Measurements from ENCODE around the gene RFPL4AL1.
A peak's percentile ranks its signal among the peaks of the same experiment; 100 is the strongest.
"Not testable (repeated sequence)": the region's sequence is repeated elsewhere in the genome, so short reads cannot be mapped to it uniquely, and the experiment has no call there.

The RFPL4AL1 gene

DNA sequence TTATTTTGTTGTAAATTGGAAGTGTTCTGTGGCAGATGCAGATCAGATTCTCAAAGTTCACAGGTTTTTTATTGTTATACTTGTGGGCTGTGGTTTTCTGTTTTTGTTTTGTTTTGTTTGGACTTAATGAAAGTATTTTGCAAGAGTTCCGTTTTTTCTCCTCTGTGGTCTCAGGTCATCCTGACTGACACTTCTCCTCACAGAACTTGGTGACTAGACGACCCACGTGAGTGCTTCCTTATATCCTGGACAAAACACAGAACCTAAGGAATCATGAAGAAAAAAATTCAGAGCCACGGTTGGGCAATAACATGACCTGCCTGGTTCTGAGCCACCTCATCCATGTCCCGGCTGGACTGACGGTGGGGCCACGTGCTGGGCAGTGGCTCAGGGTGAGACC lies 2.5 kb upstream of the RFPL4AL1 start:
- no peaks in the 10 kb centered on the region for H4K20me1 ChIP-seq (ENCODE audit: control insufficient read depth, insufficient read depth, low read depth, low read length)
- H3K4me2 ChIP-seq (ENCODE audit: low read length) = no peak overlapping the region
- no peak overlapping the region for H3K4me3 ChIP-seq (ENCODE audit: low read length)
- no peaks in the 10 kb centered on the region for H3K9me2 ChIP-seq (replicated peaks; ENCODE audit: control insufficient read depth, low read length)
- H3K36me3 ChIP-seq (ENCODE audit: control insufficient read depth, low read length) = no peaks in the 10 kb centered on the region
- no peaks in the 10 kb centered on the region for H3K9me3 ChIP-seq (ENCODE audit: control insufficient read depth, insufficient read depth, low read length)
- no peaks in the 10 kb centered on the region for H3K4me1 ChIP-seq (ENCODE audit: control insufficient read depth, low read length)
- H3K27ac ChIP-seq (ENCODE audit: low read depth, low read length) = no peak overlapping the region
- H3F3A ChIP-seq (ENCODE audit: control insufficient read depth, insufficient read depth) = no peaks in the 10 kb centered on the region
- TF ChIP-seq, protein P1, sequence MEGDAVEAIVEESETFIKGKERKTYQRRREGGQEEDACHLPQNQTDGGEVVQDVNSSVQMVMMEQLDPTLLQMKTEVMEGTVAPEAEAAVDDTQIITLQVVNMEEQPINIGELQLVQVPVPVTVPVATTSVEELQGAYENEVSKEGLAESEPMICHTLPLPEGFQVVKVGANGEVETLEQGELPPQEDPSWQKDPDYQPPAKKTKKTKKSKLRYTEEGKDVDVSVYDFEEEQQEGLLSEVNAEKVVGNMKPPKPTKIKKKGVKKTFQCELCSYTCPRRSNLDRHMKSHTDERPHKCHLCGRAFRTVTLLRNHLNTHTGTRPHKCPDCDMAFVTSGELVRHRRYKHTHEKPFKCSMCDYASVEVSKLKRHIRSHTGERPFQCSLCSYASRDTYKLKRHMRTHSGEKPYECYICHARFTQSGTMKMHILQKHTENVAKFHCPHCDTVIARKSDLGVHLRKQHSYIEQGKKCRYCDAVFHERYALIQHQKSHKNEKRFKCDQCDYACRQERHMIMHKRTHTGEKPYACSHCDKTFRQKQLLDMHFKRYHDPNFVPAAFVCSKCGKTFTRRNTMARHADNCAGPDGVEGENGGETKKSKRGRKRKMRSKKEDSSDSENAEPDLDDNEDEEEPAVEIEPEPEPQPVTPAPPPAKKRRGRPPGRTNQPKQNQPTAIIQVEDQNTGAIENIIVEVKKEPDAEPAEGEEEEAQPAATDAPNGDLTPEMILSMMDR (IDR thresholded peaks at IDR 0.05; ENCODE audit: low read depth, low read length, poor library complexity, severe bottlenecking) = no peak
- no peak for TF ChIP-seq EZH2phosphoT487 (IDR thresholded peaks at IDR 0.05; ENCODE audit: borderline replicate concordance, low read length)
- H3K27me3 ChIP-seq (ENCODE audit: control insufficient read depth, low read length) = no peaks in the 10 kb centered on the region
- no peaks in the 10 kb centered on the region for H3K79me2 ChIP-seq (ENCODE audit: control insufficient read depth, low read length)

DNA sequence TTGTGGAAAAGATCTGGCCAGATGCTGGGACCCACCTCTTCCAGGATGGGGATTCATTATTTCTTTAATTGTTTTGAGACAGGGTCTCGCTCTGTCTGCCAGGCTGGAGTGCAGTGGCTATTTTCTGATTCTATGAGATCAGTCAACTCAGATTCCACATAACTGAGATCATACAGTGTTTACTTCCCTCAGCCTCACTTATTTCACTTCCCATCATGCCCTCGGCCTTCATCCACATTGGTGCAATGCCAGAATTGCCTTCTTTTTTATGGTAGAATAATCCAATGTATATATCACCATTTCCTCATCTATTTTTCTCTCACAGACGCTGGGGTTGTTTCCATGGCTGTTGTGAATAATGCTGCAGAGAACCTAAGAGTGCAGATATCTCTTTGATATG lies 714 bp downstream of the RFPL4AL1 start:
- not testable (repeated sequence) for H3F3A ChIP-seq (ENCODE audit: control insufficient read depth, insufficient read depth); H3K79me2 ChIP-seq (ENCODE audit: control insufficient read depth, low read length); H3K27me3 ChIP-seq (ENCODE audit: control insufficient read depth, low read length); H3K4me3 ChIP-seq (ENCODE audit: low read length); H3K9me3 ChIP-seq (ENCODE audit: control insufficient read depth, insufficient read depth, low read length); H3K9me2 ChIP-seq (replicated peaks; ENCODE audit: control insufficient read depth, low read length); H3K4me2 ChIP-seq (ENCODE audit: low read length); H3K27ac ChIP-seq (ENCODE audit: low read depth, low read length); H4K20me1 ChIP-seq (ENCODE audit: control insufficient read depth, insufficient read depth, low read depth, low read length); H3K4me1 ChIP-seq (ENCODE audit: control insufficient read depth, low read length); H3K36me3 ChIP-seq (ENCODE audit: control insufficient read depth, low read length)

DNA sequence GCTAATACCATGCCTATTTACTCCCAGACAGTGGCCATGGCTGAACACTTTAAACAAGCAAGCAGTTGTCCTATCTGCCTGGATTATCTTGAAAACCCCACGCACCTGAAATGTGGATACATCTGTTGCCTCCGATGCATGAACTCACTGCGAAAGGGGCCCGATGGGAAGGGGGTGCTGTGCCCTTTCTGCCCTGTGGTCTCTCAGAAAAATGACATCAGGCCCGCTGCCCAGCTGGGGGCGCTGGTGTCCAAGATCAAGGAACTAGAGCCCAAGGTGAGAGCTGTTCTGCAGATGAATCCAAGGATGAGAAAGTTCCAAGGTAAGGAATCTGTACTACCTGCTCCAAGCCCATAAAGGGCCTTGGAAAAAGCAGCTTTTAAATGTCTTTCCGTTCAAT lies 8.6 kb downstream of the RFPL4AL1 start:
- Histone ChIP-seq H3K4me3 (ENCODE audit: low read length) (no peak overlapping the region), H3K27ac (ENCODE audit: low read depth, low read length) (no peak overlapping the region), H3K9me2 (replicated peaks; ENCODE audit: control insufficient read depth, low read length) (no peaks in the 10 kb centered on the region), H3K79me2 (ENCODE audit: control insufficient read depth, low read length) (no peaks in the 10 kb centered on the region), H3K9me3 (ENCODE audit: control insufficient read depth, insufficient read depth, low read length) (no peaks in the 10 kb centered on the region), H3F3A (ENCODE audit: control insufficient read depth, insufficient read depth) (no peaks in the 10 kb centered on the region), H3K27me3 (ENCODE audit: control insufficient read depth, low read length) (no peaks in the 10 kb centered on the region), H3K36me3 (ENCODE audit: control insufficient read depth, low read length) (no peaks in the 10 kb centered on the region), H3K4me2 (ENCODE audit: low read length) (no peak overlapping the region), H4K20me1 (ENCODE audit: control insufficient read depth, insufficient read depth, low read depth, low read length) (no peaks in the 10 kb centered on the region), H3K4me1 (ENCODE audit: control insufficient read depth, low read length) (no peaks in the 10 kb centered on the region)
- TF ChIP-seq, protein P1 (IDR thresholded peaks at IDR 0.05; ENCODE audit: low read depth, low read length, poor library complexity, severe bottlenecking) = peak; percentile 84
- no peak for TF ChIP-seq EZH2phosphoT487 (IDR thresholded peaks at IDR 0.05; ENCODE audit: borderline replicate concordance, low read length)

DNA sequence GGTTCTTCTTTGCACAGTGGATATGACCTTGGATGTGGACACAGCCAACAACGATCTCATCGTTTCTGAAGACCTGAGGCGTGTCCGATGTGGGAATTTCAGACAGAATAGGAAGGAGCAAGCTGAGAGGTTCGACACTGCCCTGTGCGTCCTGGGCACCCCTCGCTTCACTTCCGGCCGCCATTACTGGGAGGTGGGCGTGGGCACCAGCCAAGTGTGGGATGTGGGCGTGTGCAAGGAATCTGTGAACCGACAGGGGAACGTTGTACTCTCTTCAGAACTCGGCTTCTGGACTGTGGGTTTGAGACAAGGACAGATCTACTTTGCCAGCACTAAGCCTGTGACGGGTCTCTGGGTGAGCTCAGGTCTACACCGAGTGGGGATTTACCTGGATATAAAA lies 9.4 kb downstream of the RFPL4AL1 start:
- no peak overlapping the region for H3K4me3 ChIP-seq (ENCODE audit: low read length)
- no peaks in the 10 kb centered on the region for H3K4me1 ChIP-seq (ENCODE audit: control insufficient read depth, low read length)
- no peaks in the 10 kb centered on the region for H3K9me3 ChIP-seq (ENCODE audit: control insufficient read depth, insufficient read depth, low read length)
- no peak overlapping the region for H3K27ac ChIP-seq (ENCODE audit: low read depth, low read length)
- H3K9me2 ChIP-seq (replicated peaks; ENCODE audit: control insufficient read depth, low read length) = no peaks in the 10 kb centered on the region
- H4K20me1 ChIP-seq (ENCODE audit: control insufficient read depth, insufficient read depth, low read depth, low read length) = no peaks in the 10 kb centered on the region
- no peaks in the 10 kb centered on the region for H3K36me3 ChIP-seq (ENCODE audit: control insufficient read depth, low read length)
- no peaks in the 10 kb centered on the region for H3K79me2 ChIP-seq (ENCODE audit: control insufficient read depth, low read length)
- H3F3A ChIP-seq (ENCODE audit: control insufficient read depth, insufficient read depth) = no peaks in the 10 kb centered on the region
- no peak for TF ChIP-seq EZH2phosphoT487 (IDR thresholded peaks at IDR 0.05; ENCODE audit: borderline replicate concordance, low read length)
- TF ChIP-seq, protein P1 (IDR thresholded peaks at IDR 0.05; ENCODE audit: low read depth, low read length, poor library complexity, severe bottlenecking) = no peak
- H3K27me3 ChIP-seq (ENCODE audit: control insufficient read depth, low read length) = no peaks in the 10 kb centered on the region
- no peak overlapping the region for H3K4me2 ChIP-seq (ENCODE audit: low read length)

Data from DOHH2 (cell line).